Stimulated activated CD4-positive, alpha-beta T cell treated with anti-CD3 and anti-CD28 coated beads, Interleukin-12 subunit alpha, Interleukin-12 subunit beta, amount 100 ng/mL, for 24 hours (primary cell): ENCODE results near the gene PRND.
"Not testable (repeated sequence)": the region's sequence is repeated elsewhere in the genome, so short reads cannot be mapped to it uniquely, and the experiment has no call there.

Experiments used
- DNase-seq, 2 experiments: peaks; one replicate each; pipeline ENCODE4 v3.0.0-alpha.2; 2020; ENCODE audit warnings: low read depth in 2 of 2

PRND gene

GRCh38 chr20:4721719-4722118 is at the start of gene PRND:
Gene PRND, plus strand, starts transcription at chr20:4721909. Its CDS starts 2,643 bp downstream, at chr20:4724552.
- no peak for DNase-seq

GRCh38 chr20:4672948-4673347 is 48.8 kb upstream of the PRND start:
- DNase-seq: no peak

GRCh38 chr20:4673371-4674001 is 48.2 kb upstream of the PRND start:
- DNase-seq: no peak

GRCh38 chr20:4674672-4675071 is 47.0 kb upstream of the PRND start:
- no peak for DNase-seq

GRCh38 chr20:4677846-4678245 is 43.9 kb upstream of the PRND start:
- DNase-seq: no peak

GRCh38 chr20:4681401-4681800 is 40.3 kb upstream of the PRND start:
- no peak for DNase-seq

- DNase-seq: no peak
Observed at GRCh38 chr20:4681991-4682401, 39.7 kb upstream of the PRND start.

- DNase-seq: no peak
Observed at GRCh38 chr20:4682682-4683081, 39.0 kb upstream of the PRND start.

- no peak for DNase-seq
Observed at GRCh38 chr20:4683261-4683660, 38.4 kb upstream of the PRND start.

- DNase-seq: no peak
Observed at GRCh38 chr20:4684837-4685413, 36.8 kb upstream of the PRND start.

- DNase-seq: no peak
Observed at GRCh38 chr20:4685923-4686221, 35.8 kb upstream of the PRND start.

- no peak for DNase-seq
Observed at GRCh38 chr20:4688305-4688704, 33.4 kb upstream of the PRND start.

- no peak for DNase-seq
Observed at GRCh38 chr20:4689220-4689619, 32.5 kb upstream of the PRND start.

- DNase-seq: no peak
Observed at GRCh38 chr20:4691753-4692152, 30.0 kb upstream of the PRND start.

GRCh38 chr20:4694076-4694475 is 27.6 kb upstream of the PRND start:
- no peak for DNase-seq

GRCh38 chr20:4697189-4697830 is 24.4 kb upstream of the PRND start:
- no peak for DNase-seq

GRCh38 chr20:4697831-4698221 is 23.9 kb upstream of the PRND start:
- no peak for DNase-seq

- no peak for DNase-seq
Observed at GRCh38 chr20:4699216-4699615, 22.5 kb upstream of the PRND start.

- DNase-seq: no peak
Observed at GRCh38 chr20:4699957-4700356, 21.8 kb upstream of the PRND start.

GRCh38 chr20:4702562-4703280 is 19.0 kb upstream of the PRND start:
- no peak for DNase-seq

- DNase-seq: no peak
Observed at GRCh38 chr20:4703281-4703676, 18.4 kb upstream of the PRND start.

- not testable (repeated sequence) for DNase-seq
Observed at GRCh38 chr20:4706941-4707340, 14.8 kb upstream of the PRND start.

GRCh38 chr20:4708036-4708435 is 13.7 kb upstream of the PRND start:
- no peak for DNase-seq
